Adipocyte (in vitro differentiated cells): Measurements from ENCODE around the gene SORL1.
"Not testable (repeated sequence)": the region's sequence is repeated elsewhere in the genome, so short reads cannot be mapped to it uniquely, and the experiment has no call there.

ENCODE experiments used
- DNase-seq: peaks from one replicate; pipeline ENCODE4 v3.0.0-alpha.2; 2015; ENCODE audit warnings: low read depth
- H3K27me3 ChIP-seq: replicated peaks from 2 replicates; pipeline ENCODE4 v1.7.0; 2013; ENCODE audit warnings: mild to moderate bottlenecking, low read length, moderate library complexity; ENCODE audit not compliant: control insufficient read depth, insufficient read depth
- H3K36me3 ChIP-seq: 2 replicates; pipeline ENCODE4 v1.7.0; 2013; ENCODE audit warnings: low read length, mild to moderate bottlenecking, moderate library complexity; ENCODE audit not compliant: control insufficient read depth, insufficient read depth, severe bottlenecking
- H3K4me1 ChIP-seq: 2 replicates; pipeline ENCODE4 v1.7.0; 2013; ENCODE audit warnings: mild to moderate bottlenecking, low read length, moderate library complexity; ENCODE audit not compliant: control insufficient read depth, insufficient read depth
- H3K4me3 ChIP-seq: 2 replicates; pipeline ENCODE4 v1.7.0; 2013; ENCODE audit warnings: mild to moderate bottlenecking, low read length, moderate library complexity
- H3K9ac ChIP-seq: 2 replicates; pipeline ENCODE4 v1.7.0; 2013; ENCODE audit warnings: mild to moderate bottlenecking, low read length, moderate library complexity
- H3K9me3 ChIP-seq: 2 replicates; pipeline ENCODE4 v1.7.0; 2013; ENCODE audit warnings: mild to moderate bottlenecking, low read length, moderate library complexity; ENCODE audit not compliant: control insufficient read depth

Gene SORL1

DNA sequence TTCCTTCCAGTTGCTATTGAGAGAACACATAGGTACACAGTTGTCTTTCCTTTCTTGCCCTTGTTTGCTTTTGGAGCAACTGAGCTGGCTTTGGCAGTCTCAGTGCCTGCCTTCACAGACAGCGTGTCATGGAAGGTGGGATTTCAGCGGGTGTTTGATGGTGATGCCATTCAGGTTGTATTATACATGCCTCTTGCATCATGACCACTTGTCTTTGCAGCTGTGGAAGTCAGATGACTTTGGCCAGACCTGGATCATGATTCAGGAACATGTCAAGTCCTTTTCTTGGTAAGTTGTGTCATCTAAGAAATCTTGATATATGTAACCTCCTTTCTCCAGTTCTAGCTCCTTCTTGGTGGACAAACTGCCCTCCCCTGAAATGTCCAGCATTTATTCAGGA is 37.7 kb downstream of the SORL1 start:
- H3K9ac ChIP-seq = no peak overlapping the region
- H3K4me3 ChIP-seq = no peak overlapping the region
- H3K4me1 ChIP-seq = no peaks in the 10 kb centered on the region
- DNase-seq = no peak
- no peaks in the 10 kb centered on the region for H3K9me3 ChIP-seq
- H3K27me3 ChIP-seq = peaks cover 50% of the 10 kb centered on the region
- H3K36me3 ChIP-seq = no peaks in the 10 kb centered on the region

DNA sequence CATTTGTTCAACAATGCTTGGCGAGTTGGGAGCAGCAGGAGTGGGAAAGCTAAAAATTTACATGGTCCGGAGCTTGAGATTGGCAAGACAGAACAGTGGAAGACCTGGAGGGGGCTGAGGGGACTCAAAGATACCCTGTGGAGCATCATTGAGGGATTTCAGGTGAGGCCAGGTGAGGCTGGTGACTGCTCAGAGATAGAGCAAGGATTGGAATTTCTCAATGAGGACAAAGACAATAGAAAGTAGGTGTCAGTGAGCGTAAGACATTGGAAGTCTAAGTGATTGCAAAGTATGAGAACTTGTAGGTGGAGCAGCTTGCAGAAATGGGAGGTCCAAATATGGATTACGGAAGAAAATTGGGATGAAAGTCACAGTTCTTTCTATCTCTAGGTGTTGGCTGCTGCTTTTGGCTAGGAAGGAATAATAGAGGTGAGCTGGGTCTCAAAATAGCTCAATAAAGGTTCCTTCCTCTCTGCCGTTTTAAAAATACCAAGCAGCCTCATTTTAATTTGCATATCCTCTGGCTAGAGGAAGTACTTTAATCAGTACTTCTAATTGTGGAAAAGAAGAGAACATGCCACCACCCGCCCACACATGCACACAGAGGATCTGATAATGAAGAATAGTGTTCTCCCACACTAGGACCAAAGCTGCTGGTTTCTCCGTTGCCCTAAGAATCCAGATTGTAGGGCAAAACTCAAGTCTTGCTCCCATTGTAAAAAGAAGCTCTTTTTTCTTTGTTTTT is 42.4 kb downstream of the SORL1 start:
- H3K4me3 ChIP-seq = no peak overlapping the region
- H3K9me3 ChIP-seq = peaks cover 3% of the 10 kb centered on the region
- no peak overlapping the region for H3K9ac ChIP-seq
- no peaks in the 10 kb centered on the region for H3K4me1 ChIP-seq
- H3K36me3 ChIP-seq = no peaks in the 10 kb centered on the region
- DNase-seq = no peak
- H3K27me3 ChIP-seq = peaks cover 17% of the 10 kb centered on the region

DNA sequence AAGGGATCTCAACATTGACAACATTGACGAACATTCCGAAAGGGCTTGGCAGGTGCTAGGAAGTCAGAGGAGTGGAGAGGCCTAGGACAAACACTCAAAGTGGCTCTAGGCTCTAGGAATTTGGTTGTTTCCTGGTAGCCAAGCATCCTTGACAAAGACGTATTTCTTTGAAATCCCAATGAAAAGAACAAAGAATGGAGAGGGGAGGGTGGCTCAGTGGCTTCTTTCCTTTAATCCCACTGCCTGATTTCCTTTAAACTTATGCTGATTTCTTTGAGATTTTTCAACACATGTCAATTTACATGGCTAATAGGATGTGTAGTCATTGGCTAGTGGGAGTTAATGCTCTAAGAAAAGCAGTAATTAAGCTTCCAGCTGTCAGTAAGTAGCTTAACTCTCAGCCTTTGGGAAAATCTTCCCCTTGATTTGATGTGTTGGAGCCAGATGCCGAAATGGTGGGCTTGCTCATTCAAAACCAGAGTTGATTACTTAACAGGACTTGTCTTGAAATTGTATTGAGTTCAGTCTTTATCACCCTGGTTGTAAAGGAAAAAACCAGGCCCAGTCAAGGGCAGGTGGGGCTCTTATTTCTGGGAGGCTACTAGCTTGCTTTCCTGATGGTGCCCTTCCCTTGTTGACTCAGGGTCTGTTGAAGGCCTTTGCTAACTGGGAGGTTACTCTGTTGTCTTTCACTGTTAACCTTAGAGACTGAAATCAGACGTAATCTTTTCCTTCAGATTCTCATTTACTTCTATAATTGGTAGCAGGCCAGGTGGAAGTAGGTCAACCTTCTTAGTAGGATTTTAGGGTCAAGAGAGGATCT is 45.3 kb downstream of the SORL1 start:
- Histone ChIP-seq H3K9ac (no peak overlapping the region), H3K4me1 (peaks cover 6% of the 10 kb centered on the region), H3K36me3 (no peaks in the 10 kb centered on the region), H3K4me3 (no peak overlapping the region), H3K9me3 (peaks cover 3% of the 10 kb centered on the region), H3K27me3 (peaks cover 8% of the 10 kb centered on the region)
- DNase-seq = no peak

DNA sequence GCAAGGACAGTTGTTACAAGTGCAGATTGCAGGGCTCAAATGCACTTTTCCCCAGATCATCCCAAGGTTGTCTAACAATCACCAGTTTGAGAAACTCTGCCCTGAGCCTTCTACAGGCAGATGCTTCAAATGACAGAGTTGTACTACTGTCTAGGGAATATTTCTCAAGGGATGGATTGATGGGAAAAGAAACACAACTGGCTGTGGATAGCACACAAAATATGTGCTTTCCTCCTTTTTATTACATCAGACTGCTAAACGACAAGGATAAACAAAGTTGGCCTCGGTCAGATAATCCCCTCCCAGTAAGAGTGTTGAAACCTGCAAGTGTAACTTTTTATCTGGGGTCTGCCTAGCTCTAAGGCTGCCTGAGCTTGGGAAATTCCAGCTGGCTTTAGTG is 47.3 kb downstream of the SORL1 start:
- H3K27me3 ChIP-seq = no peaks in the 10 kb centered on the region
- DNase-seq = no peak
- no peak overlapping the region for H3K9ac ChIP-seq
- no peak overlapping the region for H3K4me3 ChIP-seq
- no peaks in the 10 kb centered on the region for H3K36me3 ChIP-seq
- peaks cover 3% of the 10 kb centered on the region for H3K9me3 ChIP-seq
- peaks cover 6% of the 10 kb centered on the region for H3K4me1 ChIP-seq

GRCh38 chr11:121500275-121500674 is 48.2 kb downstream of the SORL1 start:
- Histone ChIP-seq H3K4me1 (peaks cover 6% of the 10 kb centered on the region), H3K27me3 (no peaks in the 10 kb centered on the region), H3K9ac (no peak overlapping the region), H3K36me3 (no peaks in the 10 kb centered on the region), H3K4me3 (no peak overlapping the region), H3K9me3 (peaks cover 10% of the 10 kb centered on the region)
- DNase-seq = no peak

DNA sequence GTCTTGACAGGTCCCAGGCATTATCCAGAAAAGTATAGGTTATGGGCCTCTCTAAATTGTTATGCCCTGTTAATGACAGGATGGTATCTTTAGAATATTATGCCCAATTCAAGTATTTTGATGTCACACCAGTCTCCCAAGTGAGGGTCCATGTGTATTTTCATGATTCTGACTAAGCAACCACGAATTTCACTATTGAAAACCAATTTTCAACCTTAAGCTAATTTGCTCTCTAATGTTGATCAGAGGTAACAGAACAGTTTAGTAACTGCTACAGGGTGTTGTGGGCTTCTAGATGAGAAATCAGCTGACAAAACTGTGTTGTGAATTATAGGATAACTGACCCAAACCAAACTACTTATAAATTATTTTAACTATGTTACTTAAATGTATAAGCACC is 48.6 kb downstream of the SORL1 start:
- H3K36me3 ChIP-seq = no peaks in the 10 kb centered on the region
- no peak for DNase-seq
- H3K9ac ChIP-seq = no peak overlapping the region
- H3K4me3 ChIP-seq = no peak overlapping the region
- H3K9me3 ChIP-seq = peaks cover 15% of the 10 kb centered on the region
- H3K4me1 ChIP-seq = peaks cover 6% of the 10 kb centered on the region
- H3K27me3 ChIP-seq = no peaks in the 10 kb centered on the region

- Histone ChIP-seq H3K9me3 (peaks cover 29% of the 10 kb centered on the region), H3K27me3 (no peaks in the 10 kb centered on the region), H3K4me1 (peaks cover 6% of the 10 kb centered on the region), H3K9ac (no peak overlapping the region), H3K4me3 (no peak overlapping the region), H3K36me3 (no peaks in the 10 kb centered on the region)
- DNase-seq = no peak
These were observed 50.9 kb downstream of the SORL1 start for GRCh38 chr11:121503051-121503450.

DNA sequence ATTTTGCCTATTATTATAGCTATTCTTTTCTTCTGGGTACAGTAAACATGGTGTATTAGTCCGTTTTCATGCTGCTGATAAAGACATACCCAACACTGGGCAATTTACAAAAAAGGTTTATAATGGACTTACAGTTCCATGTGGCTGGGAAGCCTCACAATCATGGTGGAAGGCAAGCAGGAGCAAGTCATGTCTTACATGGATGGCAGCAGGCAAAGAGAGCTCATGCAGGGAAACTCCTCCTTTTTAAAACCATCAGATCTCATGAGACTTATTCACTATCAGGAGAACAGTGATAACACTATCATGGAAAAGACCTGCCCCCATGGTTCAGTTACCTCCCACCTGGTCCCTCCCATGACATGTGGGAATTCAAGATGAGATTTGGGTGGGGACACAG is 54.1 kb downstream of the SORL1 start:
- not testable (repeated sequence) for H3K4me1 ChIP-seq, H3K4me3 ChIP-seq, H3K27me3 ChIP-seq, DNase-seq, H3K36me3 ChIP-seq, H3K9ac ChIP-seq
- H3K9me3 ChIP-seq = peaks cover 27% of the 10 kb centered on the region

- H3K27me3 ChIP-seq = peaks cover 6% of the 10 kb centered on the region
- H3K4me3 ChIP-seq = no peak overlapping the region
- peaks cover 27% of the 10 kb centered on the region for H3K9me3 ChIP-seq
- no peak overlapping the region for H3K9ac ChIP-seq
- DNase-seq = no peak
- no peaks in the 10 kb centered on the region for H3K36me3 ChIP-seq
- no peaks in the 10 kb centered on the region for H3K4me1 ChIP-seq
These were observed 56.3 kb downstream of the SORL1 start for GRCh38 chr11:121508449-121508848.

DNA sequence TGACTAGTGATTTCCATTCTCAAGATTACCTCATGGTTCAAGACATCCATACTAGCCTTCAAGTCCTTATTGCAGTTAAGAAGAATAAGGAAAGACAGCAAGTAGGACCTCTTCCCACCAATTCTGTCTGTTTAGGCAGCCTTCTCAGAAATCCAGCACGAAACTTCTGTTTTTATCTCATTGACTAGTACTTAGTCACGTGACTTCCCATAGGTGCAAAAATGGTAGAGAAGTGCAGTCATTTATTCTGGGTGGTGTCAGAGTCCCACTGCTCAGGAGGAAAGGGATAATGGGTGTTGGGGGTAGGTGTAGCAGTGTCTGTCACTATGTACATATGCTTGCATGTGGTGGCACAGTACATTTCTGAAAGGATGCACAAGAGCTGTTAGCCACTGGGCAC is 58.3 kb downstream of the SORL1 start:
- H3K36me3 ChIP-seq = no peaks in the 10 kb centered on the region
- peaks cover 18% of the 10 kb centered on the region for H3K9me3 ChIP-seq
- H3K4me3 ChIP-seq = no peak overlapping the region
- no peak overlapping the region for H3K9ac ChIP-seq
- peaks cover 19% of the 10 kb centered on the region for H3K27me3 ChIP-seq
- DNase-seq = no peak
- H3K4me1 ChIP-seq = no peaks in the 10 kb centered on the region

GRCh38 chr11:121512468-121513465 is 60.7 kb downstream of the SORL1 start:
- no peak for DNase-seq
- Histone ChIP-seq H3K9ac (no peak overlapping the region), H3K9me3 (peaks cover 4% of the 10 kb centered on the region), H3K4me3 (no peak overlapping the region), H3K4me1 (no peaks in the 10 kb centered on the region), H3K27me3 (peaks cover 19% of the 10 kb centered on the region), H3K36me3 (no peaks in the 10 kb centered on the region)
